ENCODE measurements around the gene REPS2. TPM values are rescaled to one million over a fixed set of nuclear protein-coding genes. Genes with fewer than 3 reads are reported as not detected.

Gene REPS2
- total RNA-seq, 2 donors from 2014 or later: 17.6 to 22.7 TPM

DNA sequence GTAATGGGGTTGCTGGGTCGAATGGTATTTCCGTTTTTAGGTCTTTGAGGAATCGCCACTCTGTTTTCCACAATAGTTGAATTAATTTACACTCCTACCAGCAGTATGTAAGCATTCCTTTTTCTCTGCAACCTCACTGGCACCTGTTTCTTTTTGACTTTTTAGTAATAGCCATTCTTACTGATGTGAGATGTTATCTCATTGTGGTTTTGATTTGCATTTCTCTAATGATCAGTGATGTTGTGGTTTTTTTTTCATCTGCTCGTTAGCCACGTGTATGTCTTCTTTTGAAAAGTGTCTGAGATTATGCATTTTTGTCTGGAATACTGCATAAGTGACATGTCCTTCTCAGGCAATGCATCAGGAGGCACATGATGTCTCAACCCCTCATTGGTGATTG lies 28.8 kb downstream of the REPS2 start:
- TF ChIP-seq, protein P1, sequence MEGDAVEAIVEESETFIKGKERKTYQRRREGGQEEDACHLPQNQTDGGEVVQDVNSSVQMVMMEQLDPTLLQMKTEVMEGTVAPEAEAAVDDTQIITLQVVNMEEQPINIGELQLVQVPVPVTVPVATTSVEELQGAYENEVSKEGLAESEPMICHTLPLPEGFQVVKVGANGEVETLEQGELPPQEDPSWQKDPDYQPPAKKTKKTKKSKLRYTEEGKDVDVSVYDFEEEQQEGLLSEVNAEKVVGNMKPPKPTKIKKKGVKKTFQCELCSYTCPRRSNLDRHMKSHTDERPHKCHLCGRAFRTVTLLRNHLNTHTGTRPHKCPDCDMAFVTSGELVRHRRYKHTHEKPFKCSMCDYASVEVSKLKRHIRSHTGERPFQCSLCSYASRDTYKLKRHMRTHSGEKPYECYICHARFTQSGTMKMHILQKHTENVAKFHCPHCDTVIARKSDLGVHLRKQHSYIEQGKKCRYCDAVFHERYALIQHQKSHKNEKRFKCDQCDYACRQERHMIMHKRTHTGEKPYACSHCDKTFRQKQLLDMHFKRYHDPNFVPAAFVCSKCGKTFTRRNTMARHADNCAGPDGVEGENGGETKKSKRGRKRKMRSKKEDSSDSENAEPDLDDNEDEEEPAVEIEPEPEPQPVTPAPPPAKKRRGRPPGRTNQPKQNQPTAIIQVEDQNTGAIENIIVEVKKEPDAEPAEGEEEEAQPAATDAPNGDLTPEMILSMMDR (IDR thresholded peaks at IDR 0.05): no peak
- Histone ChIP-seq H3K36me3 (no peaks in the 10 kb centered on the region), H3K4me3 (no peak overlapping the region), H3K9ac (ENCODE audit: low read depth in 2 of 2, low read length in 2 of 2) (no peak overlapping the region), H3K9me3 (no peaks in the 10 kb centered on the region), H3K27ac (no peak overlapping the region), H3K4me1 (no peaks in the 10 kb centered on the region), H3K27me3 (peaks cover 2% of the 10 kb centered on the region)
- intact Hi-C loops (cut with DNase I): no loop called here
- no peak for DNase-seq

DNA sequence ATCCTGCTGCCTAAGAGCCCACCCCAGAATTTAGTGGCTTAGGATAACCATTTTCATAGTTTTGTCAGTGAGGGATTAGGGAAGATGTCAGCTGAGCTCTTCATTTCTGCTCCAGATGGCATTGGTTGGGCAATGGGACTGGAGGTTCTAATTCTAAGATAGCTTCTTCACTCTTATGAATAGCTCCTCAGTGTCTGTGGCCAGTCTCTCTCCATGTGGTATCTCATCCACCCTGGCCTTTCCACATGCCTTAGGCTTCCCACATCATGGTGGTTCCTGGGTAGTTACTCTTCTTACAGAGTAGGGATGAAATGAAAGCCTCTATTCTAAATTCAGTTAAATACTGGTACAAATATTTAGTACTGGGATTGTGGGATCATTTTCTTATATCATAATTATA lies 31.3 kb downstream of the REPS2 start:
- intact Hi-C loops (cut with DNase I): no loop called here
- no peaks in the 10 kb centered on the region for H3K36me3 ChIP-seq
- no peak overlapping the region for H3K4me3 ChIP-seq
- DNase-seq: no peak
- no peaks in the 10 kb centered on the region for H3K9me3 ChIP-seq
- no peak overlapping the region for H3K9ac ChIP-seq (ENCODE audit: low read depth in 2 of 2, low read length in 2 of 2)
- peaks cover 2% of the 10 kb centered on the region for H3K27me3 ChIP-seq
- TF ChIP-seq, protein P1 (IDR thresholded peaks at IDR 0.05): no peak
- no peaks in the 10 kb centered on the region for H3K4me1 ChIP-seq
- no peak overlapping the region for H3K27ac ChIP-seq

GRCh38 chrX:16978193-16978984 lies 31.9 kb downstream of the REPS2 start:
- no peak overlapping the region for H3K27ac ChIP-seq
- no peak overlapping the region for H3K9ac ChIP-seq (ENCODE audit: low read depth in 2 of 2, low read length in 2 of 2)
- H3K4me1 ChIP-seq: no peaks in the 10 kb centered on the region
- intact Hi-C loops (cut with DNase I): no loop called here
- H3K36me3 ChIP-seq: no peaks in the 10 kb centered on the region
- H3K9me3 ChIP-seq: no peaks in the 10 kb centered on the region
- DNase-seq: no peak
- TF ChIP-seq, protein P1 (IDR thresholded peaks at IDR 0.05): no peak
- no peak overlapping the region for H3K4me3 ChIP-seq
- peaks cover 2% of the 10 kb centered on the region for H3K27me3 ChIP-seq

GRCh38 chrX:16979226-16979625 lies 32.8 kb downstream of the REPS2 start:
- TF ChIP-seq, protein P1 (IDR thresholded peaks at IDR 0.05): no peak
- Histone ChIP-seq H3K27ac (no peak overlapping the region), H3K36me3 (no peaks in the 10 kb centered on the region), H3K4me1 (no peaks in the 10 kb centered on the region), H3K4me3 (no peak overlapping the region), H3K9ac (ENCODE audit: low read depth in 2 of 2, low read length in 2 of 2) (no peak overlapping the region), H3K9me3 (no peaks in the 10 kb centered on the region), H3K27me3 (peaks cover 2% of the 10 kb centered on the region)
- DNase-seq: no peak
- intact Hi-C loops (cut with DNase I): no loop called here

DNA sequence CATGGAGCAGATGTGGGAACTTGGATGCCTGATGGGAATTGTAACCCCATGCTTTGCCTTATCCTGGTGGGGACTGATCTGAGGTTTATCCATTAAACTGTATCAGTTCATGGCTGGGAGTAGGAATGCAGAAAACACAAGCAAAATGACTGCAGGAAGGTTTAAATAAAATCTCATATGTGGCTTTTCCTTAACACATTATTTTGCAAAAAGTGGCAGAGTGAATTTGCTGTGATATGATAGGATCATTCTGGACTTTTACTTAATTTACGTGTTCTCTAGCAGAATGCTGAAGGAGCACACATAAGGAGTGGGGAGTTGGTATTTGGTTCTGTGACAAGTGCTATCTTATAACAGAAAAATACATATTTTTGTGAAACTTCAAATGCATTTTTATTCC lies 34.8 kb downstream of the REPS2 start:
- Histone ChIP-seq H3K4me3 (no peak overlapping the region), H3K9ac (ENCODE audit: low read depth in 2 of 2, low read length in 2 of 2) (no peak overlapping the region), H3K4me1 (no peaks in the 10 kb centered on the region), H3K9me3 (no peaks in the 10 kb centered on the region), H3K27me3 (peaks cover 2% of the 10 kb centered on the region), H3K27ac (no peak overlapping the region), H3K36me3 (no peaks in the 10 kb centered on the region)
- intact Hi-C loops (cut with DNase I): no loop called here
- no peak for DNase-seq
- TF ChIP-seq, protein P1 (IDR thresholded peaks at IDR 0.05): no peak

Measured in colonic mucosa (tissue), 4 donors.